ENCODE measurements around the gene C12orf42.

GRCh38 chr12:103272949-103273348 is 222.8 kb downstream of the C12orf42 start:
- no peak for TF ChIP-seq CTCF (IDR thresholded peaks at IDR 0.05; ENCODE audit: low read length)
- TF ChIP-seq EZH2 (IDR thresholded peaks at IDR 0.05; ENCODE audit: borderline replicate concordance, low read length) = no peak
